Coronary artery (tissue), 2 donors: Measurements from ENCODE around the gene KLK2.

ENCODE experiments used
- DNase-seq: peaks from one replicate; pipeline ENCODE4 v3.0.0-alpha.2; 2017; ENCODE audit warnings: low spot score
- H3K27ac ChIP-seq, 2 donors: fragments of 200-600 bp; sonication (generic); one replicate each; pipeline ENCODE4 v1.5.1; 2016 to 2019
- H3K4me3 ChIP-seq: fragments of 200-600 bp; sonication (generic); 2 replicates; pipeline ENCODE4 v1.5.1; 2016; ENCODE audit warnings: mild to moderate bottlenecking, moderate library complexity
- TF ChIP-seq, protein P1 (sequence below): fragments of 200-600 bp; sonication (generic); IDR thresholded peaks from one replicate; pipeline ENCODE4 v1.5.1; 2019; ENCODE audit warnings: antibody characterized with exemption

KLK2 gene

GRCh38 chr19:50877338-50877737 is 4.1 kb downstream of the KLK2 start:
- TF ChIP-seq, protein P1, sequence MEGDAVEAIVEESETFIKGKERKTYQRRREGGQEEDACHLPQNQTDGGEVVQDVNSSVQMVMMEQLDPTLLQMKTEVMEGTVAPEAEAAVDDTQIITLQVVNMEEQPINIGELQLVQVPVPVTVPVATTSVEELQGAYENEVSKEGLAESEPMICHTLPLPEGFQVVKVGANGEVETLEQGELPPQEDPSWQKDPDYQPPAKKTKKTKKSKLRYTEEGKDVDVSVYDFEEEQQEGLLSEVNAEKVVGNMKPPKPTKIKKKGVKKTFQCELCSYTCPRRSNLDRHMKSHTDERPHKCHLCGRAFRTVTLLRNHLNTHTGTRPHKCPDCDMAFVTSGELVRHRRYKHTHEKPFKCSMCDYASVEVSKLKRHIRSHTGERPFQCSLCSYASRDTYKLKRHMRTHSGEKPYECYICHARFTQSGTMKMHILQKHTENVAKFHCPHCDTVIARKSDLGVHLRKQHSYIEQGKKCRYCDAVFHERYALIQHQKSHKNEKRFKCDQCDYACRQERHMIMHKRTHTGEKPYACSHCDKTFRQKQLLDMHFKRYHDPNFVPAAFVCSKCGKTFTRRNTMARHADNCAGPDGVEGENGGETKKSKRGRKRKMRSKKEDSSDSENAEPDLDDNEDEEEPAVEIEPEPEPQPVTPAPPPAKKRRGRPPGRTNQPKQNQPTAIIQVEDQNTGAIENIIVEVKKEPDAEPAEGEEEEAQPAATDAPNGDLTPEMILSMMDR, result no peak
- Histone ChIP-seq H3K4me3 (no peak overlapping the region), H3K27ac (no peak overlapping the region)
- no peak for DNase-seq

GRCh38 chr19:50878851-50879250 is 5.6 kb downstream of the KLK2 start:
- no peak for DNase-seq
- TF ChIP-seq, protein P1, result no peak
- Histone ChIP-seq H3K27ac (no peak overlapping the region), H3K4me3 (no peak overlapping the region)

- no peak for DNase-seq
- TF ChIP-seq, protein P1, result no peak
- Histone ChIP-seq H3K27ac (no peak overlapping the region), H3K4me3 (no peak overlapping the region)
These were observed 7.0 kb downstream of the KLK2 start for GRCh38 chr19:50880241-50880640.

DNA sequence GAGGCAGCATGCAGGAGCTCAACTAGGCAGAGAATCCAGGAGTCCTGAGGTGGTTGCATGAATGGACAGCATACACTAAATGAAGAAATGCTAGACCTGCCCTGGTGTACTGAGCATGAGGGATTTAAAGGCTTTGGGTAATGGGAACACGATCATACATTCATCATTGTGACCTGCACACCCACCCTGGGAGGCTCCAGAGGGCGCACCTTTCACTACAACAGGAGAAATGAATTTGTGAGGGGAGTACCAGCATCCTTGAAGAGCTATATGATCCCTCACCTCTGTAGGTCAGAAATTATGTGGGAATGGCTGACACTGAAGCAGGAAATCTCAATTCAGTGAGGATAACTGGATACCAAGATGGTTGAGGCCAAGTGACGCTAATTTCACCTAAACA is 8.9 kb downstream of the KLK2 start:
- no peak overlapping the region for H3K27ac ChIP-seq
- no peak overlapping the region for H3K4me3 ChIP-seq
- DNase-seq, result no peak
- TF ChIP-seq, protein P1, result no peak

DNA sequence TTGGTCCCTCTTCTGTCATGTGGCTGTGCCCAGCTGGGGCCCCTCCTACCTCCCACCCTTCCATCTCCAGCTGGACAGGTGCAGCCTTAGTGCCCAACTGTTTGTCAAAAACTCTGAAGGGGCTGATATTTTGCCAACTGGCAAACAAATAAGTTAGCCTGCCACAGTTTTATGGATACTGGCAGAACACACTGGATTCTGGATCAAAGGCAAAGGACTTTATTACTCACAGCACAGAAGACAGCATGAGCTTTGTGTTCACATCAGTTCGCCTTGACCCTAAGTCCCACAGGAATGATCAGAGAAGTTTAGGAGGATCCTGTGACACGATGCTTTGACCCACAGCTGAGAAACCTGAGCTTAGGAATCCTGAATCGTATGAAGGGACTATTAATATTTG is 16.4 kb downstream of the KLK2 start:
- DNase-seq, result no peak
- TF ChIP-seq, protein P1, result no peak
- no peak overlapping the region for H3K4me3 ChIP-seq
- no peak overlapping the region for H3K27ac ChIP-seq

DNA sequence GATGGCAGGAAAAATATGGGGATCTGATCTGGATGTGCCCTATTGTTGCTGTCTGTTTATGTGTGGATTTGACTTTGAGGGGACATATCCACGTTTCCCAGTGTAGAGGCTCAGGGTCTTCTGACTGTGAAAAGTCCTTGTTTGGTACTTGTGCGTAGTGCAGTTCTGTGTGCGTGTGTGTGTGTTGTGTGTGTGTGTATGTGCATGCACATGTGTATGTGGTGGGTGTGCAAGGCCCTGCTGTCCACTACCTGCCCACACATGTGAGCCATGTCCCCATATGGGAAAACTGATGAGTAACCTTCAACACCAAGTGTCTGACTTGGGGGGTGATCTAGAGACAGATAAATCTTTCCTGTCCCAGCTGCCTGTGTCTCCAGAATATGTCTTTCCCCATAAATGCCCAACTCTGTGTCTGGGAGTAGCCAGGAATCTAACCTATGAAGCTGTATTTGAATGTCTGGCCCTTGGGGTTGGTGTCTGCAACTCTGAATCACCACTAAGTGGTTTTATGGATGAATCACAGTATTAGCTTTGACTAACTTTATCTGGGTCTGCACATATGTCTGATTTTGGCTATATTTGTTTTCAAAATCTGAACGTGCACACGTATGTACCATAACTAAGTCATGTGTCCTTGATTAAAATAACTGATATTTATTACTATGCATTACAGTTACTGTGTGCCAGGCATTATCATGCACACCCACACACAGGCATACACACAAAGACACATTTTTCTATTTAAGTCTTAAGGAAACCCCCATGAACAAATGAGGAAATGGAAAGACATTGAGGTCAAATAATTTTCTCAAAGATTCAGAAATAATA is 17.4 kb downstream of the KLK2 start:
- no peak for DNase-seq
- Histone ChIP-seq H3K27ac (no peak overlapping the region), H3K4me3 (no peak overlapping the region)
- TF ChIP-seq, protein P1, result no peak

GRCh38 chr19:50891253-50891625 is 18.0 kb downstream of the KLK2 start:
- TF ChIP-seq, protein P1, result no peak
- Histone ChIP-seq H3K4me3 (no peak overlapping the region), H3K27ac (no peak overlapping the region)
- DNase-seq, result no peak
